ENCODE data around the gene ERI3.
"Not testable (repeated sequence)": the region's sequence is repeated elsewhere in the genome, so short reads cannot be mapped to it uniquely, and the experiment has no call there.

The ERI3 gene

GRCh38 chr1:44229435-44230167 lies 125.5 kb downstream of the ERI3 start:
- DNase-seq: no peak

- no peak for DNase-seq
Observed at GRCh38 chr1:44228218-44228617, 126.8 kb downstream of the ERI3 start.

GRCh38 chr1:44227211-44227610 lies 127.8 kb downstream of the ERI3 start:
- no peak for DNase-seq

GRCh38 chr1:44225761-44226160 lies 129.3 kb downstream of the ERI3 start:
- DNase-seq: no peak

- DNase-seq: no peak
Observed at GRCh38 chr1:44223187-44223610, 131.9 kb downstream of the ERI3 start.

GRCh38 chr1:44222397-44223186 lies 132.5 kb downstream of the ERI3 start:
- DNase-seq: no peak

GRCh38 chr1:44221769-44222168 lies 133.3 kb downstream of the ERI3 start:
- DNase-seq: no peak

GRCh38 chr1:44220755-44221154 lies 134.3 kb downstream of the ERI3 start:
- no peak for DNase-seq

GRCh38 chr1:44220001-44220751 lies 134.9 kb downstream of the ERI3 start:
- no peak for DNase-seq

GRCh38 chr1:44219301-44219626 lies 135.8 kb downstream of the ERI3 start:
- no peak for DNase-seq

- DNase-seq: no peak
Observed at GRCh38 chr1:44218503-44219300, 136.4 kb downstream of the ERI3 start.

GRCh38 chr1:44217809-44218410 lies 137.1 kb downstream of the ERI3 start:
- DNase-seq: peak; percentile 47

GRCh38 chr1:44213222-44214112 lies 141.6 kb downstream of the ERI3 start, which contains the start of gene DMAP1:
TSS of gene DMAP1 (plus strand) at chr1:44213471. CDS start at chr1:44213754, 283 bp downstream.
- peak; percentile 66 for DNase-seq

- DNase-seq: no peak
Observed at GRCh38 chr1:44212355-44213221, 142.5 kb downstream of the ERI3 start.

GRCh38 chr1:44210595-44210994 lies 144.5 kb downstream of the ERI3 start:
- no peak for DNase-seq

GRCh38 chr1:44208226-44208625 lies 146.8 kb downstream of the ERI3 start:
- no peak for DNase-seq

- DNase-seq: not testable (repeated sequence)
Observed at GRCh38 chr1:44206545-44206944, 148.5 kb downstream of the ERI3 start.

GRCh38 chr1:44200336-44200735 lies 154.7 kb downstream of the ERI3 start:
- no peak for DNase-seq

GRCh38 chr1:44174630-44175029 lies 180.4 kb downstream of the ERI3 start:
- DNase-seq: no peak

Measured in MV-4-11 (cell line).